Neural cell (in vitro differentiated cells): ENCODE measurements around the gene LMOD3.

Experiments
- CTCF ChIP-seq: fragments of 450-650 bp; IDR thresholded peaks from 2 replicates; pipeline ENCODE4 v1.5.1; 2014; ENCODE audit warnings: antibody characterized with exemption, mild to moderate bottlenecking, moderate library complexity; ENCODE audit not compliant: poor library complexity, severe bottlenecking
- REST ChIP-seq: IDR thresholded peaks from 2 replicates; pipeline ENCODE4 v1.6.1; 2012; ENCODE audit warnings: borderline replicate concordance

GRCh38 chr3:69085168-69085832, 37.1 kb downstream of the LMOD3 start:
- TF ChIP-seq CTCF, result no peak
- no peak for TF ChIP-seq REST
